Large intestine (tissue), 3 donors: ENCODE measurements around the gene UPF2. TPM values are rescaled to one million over a fixed set of nuclear protein-coding genes. Genes with fewer than 3 reads are reported as not detected.
A peak's percentile ranks its signal among the peaks of the same experiment; 100 is the strongest.
"Not testable (repeated sequence)": the region's sequence is repeated elsewhere in the genome, so short reads cannot be mapped to it uniquely, and the experiment has no call there.

ENCODE experiments used
- DNase-seq, 2 donors: peaks; one replicate each; pipeline versions ENCODE4 v3.0.0 to v3.0.0-alpha.2; 2013
- H3K27ac ChIP-seq: one replicate; pipeline ENCODE4 v1.5.1; 2013; ENCODE audit warnings: low read length
- H3K27me3 ChIP-seq: 2 replicates; pipeline ENCODE4 v1.6.1; 2013; ENCODE audit warnings: low read length; ENCODE audit not compliant: control insufficient read depth, insufficient read depth
- H3K36me3 ChIP-seq: 2 replicates; pipeline ENCODE4 v1.6.1; 2013; ENCODE audit warnings: low read length; ENCODE audit not compliant: control insufficient read depth, insufficient read depth
- H3K4me1 ChIP-seq: one replicate; pipeline ENCODE4 v1.6.1; 2013; ENCODE audit warnings: low read length; ENCODE audit not compliant: control insufficient read depth, insufficient read depth
- H3K4me3 ChIP-seq: one replicate; pipeline ENCODE4 v1.5.1; 2013; ENCODE audit warnings: low read length
- H3K9me3 ChIP-seq: one replicate; pipeline ENCODE4 v1.6.1; 2013; ENCODE audit warnings: mild to moderate bottlenecking, low read depth, low read length, moderate library complexity; ENCODE audit not compliant: control insufficient read depth
- WGBS: methylation state at CpG from one replicate; pipeline ENCODE4 v1.1.5; 2013; ENCODE audit warnings: low lambda C conversion rate; ENCODE audit not compliant: insufficient coverage; 5-methylcytosine and 5-hydroxymethylcytosine counted together
- polyA plus RNA-seq: library from polyadenylated mRNA; unstranded; fragments of 120-200 nt; gene quantifications from one replicate; pipeline ENCODE4 v1.2.1, GENCODE V29; 2013

The UPF2 gene
- polyA plus RNA-seq, 1 donor, result 20.9 TPM

DNA sequence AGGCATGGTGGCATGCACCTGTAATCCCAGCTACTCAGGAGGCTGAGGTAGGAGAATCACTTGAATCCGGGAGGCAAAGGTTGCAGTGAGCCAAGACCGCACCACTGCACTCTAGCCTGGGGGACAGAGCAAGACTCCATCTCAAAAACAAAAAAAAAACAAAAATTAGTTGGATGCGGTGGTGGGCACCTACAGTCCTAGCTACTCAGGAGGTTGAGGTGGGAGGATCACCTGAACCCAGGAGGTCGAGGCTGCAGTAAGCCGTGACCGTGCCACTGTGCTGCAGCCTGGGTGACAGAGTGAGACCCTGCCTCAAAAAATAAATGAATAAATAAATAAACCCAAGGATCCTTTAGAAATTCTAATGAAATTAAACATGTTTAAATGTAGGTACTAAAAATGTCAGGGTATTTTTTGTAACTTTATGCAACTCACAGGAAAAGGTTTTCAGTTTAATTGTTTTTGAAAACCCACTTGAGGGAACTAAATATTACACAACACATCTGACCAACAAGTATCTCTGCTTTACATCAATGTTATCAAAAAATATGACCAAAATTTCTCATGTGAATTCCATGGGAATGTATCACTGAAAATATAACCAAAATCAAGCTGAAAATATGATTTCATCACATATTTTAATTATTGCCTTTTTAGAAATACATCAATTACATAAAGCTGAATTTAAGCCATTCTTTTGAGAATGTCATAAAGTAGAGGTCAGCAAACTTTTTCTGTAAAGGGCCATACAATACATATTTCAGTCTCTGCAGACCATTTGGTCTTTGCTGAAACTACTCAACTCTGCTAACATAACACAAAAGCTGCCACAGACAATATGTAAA, 23.9 kb downstream of the UPF2 start:
- H3K36me3 ChIP-seq, result peaks cover 7% of the 10 kb centered on the region
- no peak overlapping the region for H3K27ac ChIP-seq
- no peaks in the 10 kb centered on the region for H3K27me3 ChIP-seq
- no peaks in the 10 kb centered on the region for H3K9me3 ChIP-seq
- H3K4me3 ChIP-seq, result no peak overlapping the region
- no peak for DNase-seq
- WGBS, result no CpG with 5 or more reads among the region's 6 CpGs
- H3K4me1 ChIP-seq, result peaks cover 3% of the 10 kb centered on the region

DNA sequence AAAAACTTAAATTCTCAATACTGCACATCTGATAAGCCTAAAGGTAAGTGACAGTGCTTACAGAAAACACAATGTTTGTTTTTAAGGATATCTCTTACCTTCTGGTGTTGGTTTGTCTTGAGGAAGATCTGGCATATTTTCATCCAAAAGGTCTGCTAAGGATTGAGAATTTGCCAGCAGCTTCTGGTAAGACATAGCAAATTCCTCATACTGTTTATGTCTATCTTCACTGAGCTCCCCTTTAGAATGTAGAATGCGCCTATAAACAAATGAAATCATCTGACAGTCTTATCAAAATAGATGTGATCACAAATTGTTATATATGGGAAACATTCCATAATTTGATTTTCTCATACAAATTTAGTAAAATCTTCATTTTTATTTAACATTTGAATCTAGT, 28.7 kb downstream of the UPF2 start:
- 80% methylated on average over 1 of the region's 1 CpG for WGBS
- DNase-seq, result no peak
- H3K36me3 ChIP-seq, result peaks cover 20% of the 10 kb centered on the region
- no peaks in the 10 kb centered on the region for H3K4me1 ChIP-seq
- H3K4me3 ChIP-seq, result no peak overlapping the region
- H3K27ac ChIP-seq, result no peak overlapping the region
- H3K27me3 ChIP-seq, result no peaks in the 10 kb centered on the region
- H3K9me3 ChIP-seq, result peaks cover 4% of the 10 kb centered on the region

DNA sequence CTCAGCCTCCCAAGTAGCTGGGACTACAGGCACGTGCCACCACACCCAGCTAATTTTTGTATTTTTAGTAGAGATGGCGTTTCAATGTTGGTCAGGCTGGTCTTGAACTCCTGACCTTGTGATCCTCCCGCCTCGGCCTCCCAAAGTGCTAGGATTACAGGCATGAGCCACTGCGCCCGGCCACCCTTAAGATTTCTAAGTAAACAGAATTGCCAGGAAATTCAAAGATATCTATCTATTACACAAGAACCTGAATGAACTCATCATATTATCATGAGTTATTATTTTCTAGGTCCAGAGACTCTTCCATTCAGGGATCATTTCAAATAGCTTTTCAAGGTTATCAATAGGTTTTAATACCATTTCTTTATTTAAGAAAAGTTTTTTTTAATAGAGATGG, 29.2 kb downstream of the UPF2 start:
- not testable (repeated sequence) for H3K4me3 ChIP-seq, H3K27me3 ChIP-seq, H3K9me3 ChIP-seq, H3K27ac ChIP-seq, DNase-seq, H3K4me1 ChIP-seq
- H3K36me3 ChIP-seq, result peaks cover 22% of the 10 kb centered on the region
- WGBS, result no CpG with 5 or more reads among the region's 6 CpGs

DNA sequence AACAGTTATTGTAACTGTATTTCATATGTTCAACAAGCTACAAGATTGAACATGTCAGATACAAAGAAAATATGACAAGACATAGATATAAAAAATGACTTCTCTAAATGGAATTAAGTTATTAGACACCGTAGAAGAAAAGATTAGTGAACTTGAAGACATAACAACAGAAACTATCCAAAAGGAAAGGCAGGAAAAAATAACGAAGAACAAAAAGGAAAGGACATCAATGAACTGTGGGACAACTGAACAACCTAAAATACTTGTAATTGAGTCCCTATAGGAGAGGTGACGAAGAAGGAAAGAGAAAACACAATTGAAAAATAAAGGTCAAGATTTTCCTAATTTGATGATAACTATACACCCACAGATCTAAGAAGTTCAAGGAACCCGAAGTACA, 32.3 kb downstream of the UPF2 start:
- no peak for DNase-seq
- H3K36me3 ChIP-seq, result peaks cover 31% of the 10 kb centered on the region
- no peaks in the 10 kb centered on the region for H3K27me3 ChIP-seq
- H3K4me1 ChIP-seq, result no peaks in the 10 kb centered on the region
- WGBS, result 100% methylated on average over 2 of the region's 4 CpGs
- H3K4me3 ChIP-seq, result no peak overlapping the region
- peaks cover 4% of the 10 kb centered on the region for H3K9me3 ChIP-seq
- no peak overlapping the region for H3K27ac ChIP-seq

DNA sequence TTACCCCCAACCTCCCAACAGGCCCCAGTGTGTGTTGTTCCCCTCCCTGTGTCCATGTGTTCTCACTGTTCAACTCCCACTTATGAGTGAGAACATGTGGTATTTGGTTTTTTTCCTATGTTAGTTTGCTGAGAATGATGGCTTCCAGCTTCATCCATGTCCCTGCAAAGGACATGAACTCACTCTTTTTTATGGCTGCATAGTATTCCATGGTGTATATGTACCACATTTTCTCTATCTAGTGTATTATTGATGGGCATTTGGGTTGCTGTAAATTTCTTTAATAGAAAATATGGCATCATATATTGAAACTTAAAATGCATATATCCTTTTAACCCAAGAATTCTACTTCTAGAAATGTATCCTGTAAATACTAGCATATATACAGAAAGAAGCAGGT, 33.8 kb downstream of the UPF2 start:
- H3K4me1 ChIP-seq, H3K27me3 ChIP-seq, DNase-seq, H3K27ac ChIP-seq, H3K4me3 ChIP-seq, H3K9me3 ChIP-seq: not testable (repeated sequence)
- peaks cover 33% of the 10 kb centered on the region for H3K36me3 ChIP-seq

DNA sequence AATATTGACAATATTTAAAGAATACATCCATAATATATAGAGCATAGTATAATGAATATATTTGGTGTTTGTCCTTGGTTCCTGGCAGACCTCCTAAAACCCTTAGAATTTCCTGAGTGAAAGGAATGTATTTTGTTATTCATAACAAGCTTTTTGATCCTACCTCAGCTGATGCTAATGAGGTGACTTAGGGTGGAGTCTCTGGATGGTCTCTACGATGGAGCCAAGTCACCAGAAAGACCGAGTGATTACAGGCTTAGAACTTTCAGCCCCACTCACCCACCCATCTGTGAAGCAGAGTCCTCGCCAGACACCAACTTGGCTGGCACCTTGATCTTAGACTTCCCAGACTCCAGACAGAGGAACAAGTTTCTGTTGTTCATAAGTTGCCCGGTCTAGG, 35.9 kb downstream of the UPF2 start:
- no peaks in the 10 kb centered on the region for H3K4me1 ChIP-seq
- H3K9me3 ChIP-seq, result peaks cover 4% of the 10 kb centered on the region
- no peak overlapping the region for H3K27ac ChIP-seq
- H3K4me3 ChIP-seq, result no peak overlapping the region
- H3K36me3 ChIP-seq, result peaks cover 38% of the 10 kb centered on the region
- H3K27me3 ChIP-seq, result no peaks in the 10 kb centered on the region
- DNase-seq, result no peak
- no CpG with 5 or more reads among the region's 4 CpGs for WGBS

DNA sequence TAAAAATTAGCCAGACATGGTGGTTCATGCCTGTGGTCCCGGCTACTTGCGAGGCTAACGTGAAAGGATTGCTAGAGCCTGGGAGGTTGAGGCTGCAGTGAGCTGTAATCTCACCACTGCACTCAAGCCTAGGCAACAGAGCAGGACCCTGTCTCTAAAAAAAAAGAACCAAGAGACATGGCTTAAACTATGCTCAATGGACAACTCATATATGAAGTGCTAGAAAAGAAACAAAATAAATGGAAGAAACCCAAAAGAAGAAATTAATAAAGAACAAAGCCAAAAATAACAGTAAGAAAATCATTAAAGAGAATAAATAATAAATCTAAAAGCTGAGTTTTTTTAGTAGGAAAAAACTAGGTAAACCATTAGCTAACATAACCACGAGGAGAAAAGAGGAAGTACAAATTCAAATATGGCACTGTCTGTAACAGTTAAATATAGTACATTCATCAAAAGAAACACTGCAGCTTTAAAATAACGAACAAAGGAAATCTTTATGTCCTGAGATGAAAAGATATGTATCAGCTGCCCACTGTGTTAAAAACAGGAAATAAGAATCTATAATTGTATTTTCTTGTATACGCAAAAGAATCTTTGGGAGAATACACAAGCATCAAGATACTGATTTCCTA, 48.7 kb downstream of the UPF2 start:
- H3K9me3 ChIP-seq, result no peaks in the 10 kb centered on the region
- no peaks in the 10 kb centered on the region for H3K4me1 ChIP-seq
- 38% methylated on average over 3 of the region's 6 CpGs for WGBS
- no peak overlapping the region for H3K4me3 ChIP-seq
- DNase-seq, result no peak
- no peak overlapping the region for H3K27ac ChIP-seq
- peaks cover 40% of the 10 kb centered on the region for H3K36me3 ChIP-seq
- no peaks in the 10 kb centered on the region for H3K27me3 ChIP-seq

DNA sequence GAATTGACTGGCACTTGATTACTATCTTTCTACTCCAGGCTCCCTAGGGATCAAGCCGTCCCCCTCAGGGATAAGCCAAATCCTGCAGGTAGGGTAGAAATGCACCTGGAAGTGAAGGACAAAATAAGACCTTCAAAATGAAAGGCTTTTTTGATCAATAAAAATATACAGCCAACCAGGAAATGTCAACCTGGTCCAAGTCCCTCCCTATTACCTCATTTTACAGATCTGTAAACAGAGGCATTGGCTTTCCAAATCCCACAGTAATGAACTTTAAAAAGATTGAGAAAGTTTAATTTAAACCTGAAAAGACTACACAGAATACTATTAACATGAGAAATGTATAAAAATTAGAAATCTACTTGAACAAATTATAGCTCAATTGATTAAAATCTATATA, 53.7 kb downstream of the UPF2 start:
- H3K9me3 ChIP-seq, result no peaks in the 10 kb centered on the region
- H3K4me1 ChIP-seq, result no peaks in the 10 kb centered on the region
- WGBS, result no CpG with 5 or more reads among the region's 1 CpG
- no peak overlapping the region for H3K4me3 ChIP-seq
- DNase-seq, result no peak
- no peaks in the 10 kb centered on the region for H3K27me3 ChIP-seq
- H3K27ac ChIP-seq, result no peak overlapping the region
- H3K36me3 ChIP-seq, result peaks cover 26% of the 10 kb centered on the region

DNA sequence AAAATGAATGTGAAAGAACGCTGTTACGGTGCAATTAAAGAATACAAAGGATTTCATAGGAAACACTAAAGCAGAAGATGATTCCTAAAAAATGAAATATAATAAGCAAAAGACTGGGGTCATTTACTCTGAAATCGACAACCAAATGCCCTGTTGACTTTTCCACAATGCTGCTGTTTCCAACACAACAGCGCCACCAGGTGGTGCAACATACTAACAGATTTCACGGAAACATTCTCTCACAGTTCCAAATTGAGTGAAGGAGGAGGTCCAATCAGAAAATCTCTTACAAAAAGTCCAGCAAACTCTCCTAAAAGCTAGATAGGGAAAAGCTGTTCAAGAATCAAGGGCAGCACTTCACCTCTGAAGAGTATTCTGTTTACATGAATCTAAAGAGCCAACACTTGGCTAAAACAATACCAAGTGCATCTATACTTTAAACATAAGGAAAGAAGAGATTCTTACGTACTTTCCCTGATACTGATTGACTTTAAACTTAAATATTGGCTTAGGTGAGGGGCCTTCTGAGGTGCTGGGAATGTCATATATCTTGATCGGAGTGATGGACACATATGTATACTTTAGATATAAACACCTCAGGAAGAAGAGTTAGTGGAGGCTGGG, 55.9 kb downstream of the UPF2 start:
- Histone ChIP-seq H3K27ac (no peak overlapping the region), H3K4me1 (no peaks in the 10 kb centered on the region), H3K36me3 (peaks cover 35% of the 10 kb centered on the region), H3K9me3 (no peaks in the 10 kb centered on the region), H3K27me3 (no peaks in the 10 kb centered on the region), H3K4me3 (no peak overlapping the region)
- DNase-seq, result peak; percentile 53 to 57
- WGBS, result 55% methylated on average over 3 of the region's 7 CpGs

DNA sequence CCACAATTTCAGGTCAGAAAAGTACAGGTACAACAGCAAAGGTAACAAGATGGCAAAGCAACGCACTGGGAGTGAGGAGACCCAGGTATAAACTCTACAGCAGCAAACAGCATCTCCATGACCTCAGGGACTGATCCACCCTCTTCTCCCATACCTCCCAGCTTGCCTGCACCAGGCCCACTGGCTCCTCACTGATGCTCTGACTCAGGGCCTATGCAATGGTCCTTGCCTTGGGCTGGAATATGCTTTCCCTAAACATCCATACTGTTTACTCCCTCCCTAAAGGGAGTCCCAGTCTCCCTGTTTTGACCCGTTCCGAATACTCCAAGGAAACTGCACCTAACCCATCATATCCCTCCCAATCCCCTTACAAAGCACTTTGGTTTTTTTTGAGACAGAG, 60.4 kb downstream of the UPF2 start:
- H3K36me3 ChIP-seq, result peaks cover 30% of the 10 kb centered on the region
- H3K4me3 ChIP-seq, result no peak overlapping the region
- no peak overlapping the region for H3K27ac ChIP-seq
- H3K27me3 ChIP-seq, result no peaks in the 10 kb centered on the region
- H3K4me1 ChIP-seq, result no peaks in the 10 kb centered on the region
- WGBS, result no CpG with 5 or more reads among the region's 3 CpGs
- DNase-seq, result no peak
- no peaks in the 10 kb centered on the region for H3K9me3 ChIP-seq
